Skeletal muscle satellite cell (primary cell): Measurements from ENCODE around the gene DISC1.

Experiments
- H3K27me3 ChIP-seq: 2 replicates; pipeline ENCODE4 v1.7.0; 2013; ENCODE audit warnings: low read length; ENCODE audit not compliant: control insufficient read depth, insufficient read depth
- H3K36me3 ChIP-seq: 2 replicates; pipeline ENCODE4 v1.7.0; 2013; ENCODE audit warnings: mild to moderate bottlenecking, control low read depth, low read length; ENCODE audit not compliant: insufficient read depth
- H3K4me1 ChIP-seq: 2 replicates; pipeline ENCODE4 v1.7.0; 2013; ENCODE audit warnings: low read length; ENCODE audit not compliant: control insufficient read depth, insufficient read depth
- H3K4me2 ChIP-seq: 2 replicates; pipeline ENCODE4 v1.7.0; 2013; ENCODE audit warnings: mild to moderate bottlenecking, low read length
- H3K4me3 ChIP-seq: 2 replicates; pipeline ENCODE4 v1.7.0; 2013; ENCODE audit warnings: low read length
- H3K9ac ChIP-seq: 2 replicates; pipeline ENCODE4 v1.7.0; 2013; ENCODE audit warnings: mild to moderate bottlenecking, low read depth, low read length, moderate library complexity
- H3K9me3 ChIP-seq: replicated peaks from 2 replicates; pipeline ENCODE4 v1.7.0; 2013; ENCODE audit warnings: mild to moderate bottlenecking, control low read depth, low read length

The DISC1 gene

GRCh38 chr1:232037774-232038388 is 411.3 kb downstream of the DISC1 start:
- no peak overlapping the region for H3K4me3 ChIP-seq
- H3K4me1 ChIP-seq = no peaks in the 10 kb centered on the region
- no peak overlapping the region for H3K4me2 ChIP-seq
- no peaks in the 10 kb centered on the region for H3K36me3 ChIP-seq
- no peaks in the 10 kb centered on the region for H3K27me3 ChIP-seq
- no peaks in the 10 kb centered on the region for H3K9me3 ChIP-seq
- no peak overlapping the region for H3K9ac ChIP-seq

GRCh38 chr1:232038706-232039677 is 412.4 kb downstream of the DISC1 start:
- Histone ChIP-seq H3K9me3 (no peaks in the 10 kb centered on the region), H3K4me2 (no peak overlapping the region), H3K27me3 (no peaks in the 10 kb centered on the region), H3K4me3 (no peak overlapping the region), H3K9ac (no peak overlapping the region), H3K4me1 (no peaks in the 10 kb centered on the region), H3K36me3 (no peaks in the 10 kb centered on the region)

- no peak overlapping the region for H3K4me3 ChIP-seq
Observed at GRCh38 chr1:232040260-232040659, 413.7 kb downstream of the DISC1 start.

GRCh38 chr1:232044728-232045127 is 418.1 kb downstream of the DISC1 start:
- Histone ChIP-seq H3K9me3 (no peaks in the 10 kb centered on the region), H3K27me3 (no peaks in the 10 kb centered on the region), H3K36me3 (no peaks in the 10 kb centered on the region), H3K9ac (no peak overlapping the region), H3K4me2 (no peak overlapping the region), H3K4me3 (no peak overlapping the region), H3K4me1 (no peaks in the 10 kb centered on the region)

More at GRCh38 chr1:232040260-232040659, 413.7 kb downstream of the DISC1 start:
- Histone ChIP-seq H3K9me3 (no peaks in the 10 kb centered on the region), H3K27me3 (no peaks in the 10 kb centered on the region), H3K9ac (no peak overlapping the region), H3K4me2 (no peak overlapping the region), H3K36me3 (no peaks in the 10 kb centered on the region), H3K4me1 (no peaks in the 10 kb centered on the region)

GRCh38 chr1:232045139-232045994 is 418.8 kb downstream of the DISC1 start:
- H3K9me3 ChIP-seq = no peaks in the 10 kb centered on the region
- no peak overlapping the region for H3K4me3 ChIP-seq
- no peak overlapping the region for H3K4me2 ChIP-seq
- no peaks in the 10 kb centered on the region for H3K36me3 ChIP-seq
- H3K9ac ChIP-seq = no peak overlapping the region
- H3K4me1 ChIP-seq = no peaks in the 10 kb centered on the region
- H3K27me3 ChIP-seq = no peaks in the 10 kb centered on the region

- Histone ChIP-seq H3K27me3 (no peaks in the 10 kb centered on the region), H3K9me3 (no peaks in the 10 kb centered on the region), H3K9ac (no peak overlapping the region), H3K4me2 (no peak overlapping the region), H3K4me3 (no peak overlapping the region), H3K36me3 (no peaks in the 10 kb centered on the region), H3K4me1 (no peaks in the 10 kb centered on the region)
Observed at GRCh38 chr1:232046451-232047306, 420.1 kb downstream of the DISC1 start.

GRCh38 chr1:232047473-232047872 is 420.9 kb downstream of the DISC1 start:
- H3K4me3 ChIP-seq = no peak overlapping the region
- no peak overlapping the region for H3K4me2 ChIP-seq

GRCh38 chr1:232048481-232048880 is 421.9 kb downstream of the DISC1 start:
- no peak overlapping the region for H3K4me3 ChIP-seq
- no peaks in the 10 kb centered on the region for H3K4me1 ChIP-seq
- H3K9ac ChIP-seq = no peak overlapping the region
- H3K27me3 ChIP-seq = no peaks in the 10 kb centered on the region
- no peak overlapping the region for H3K4me2 ChIP-seq
- no peaks in the 10 kb centered on the region for H3K9me3 ChIP-seq
- no peaks in the 10 kb centered on the region for H3K36me3 ChIP-seq

More at GRCh38 chr1:232047473-232047872, 420.9 kb downstream of the DISC1 start:
- Histone ChIP-seq H3K27me3 (no peaks in the 10 kb centered on the region), H3K4me1 (no peaks in the 10 kb centered on the region), H3K36me3 (no peaks in the 10 kb centered on the region), H3K9ac (no peak overlapping the region), H3K9me3 (no peaks in the 10 kb centered on the region)

GRCh38 chr1:232049335-232049734 is 422.7 kb downstream of the DISC1 start:
- no peaks in the 10 kb centered on the region for H3K4me1 ChIP-seq
- H3K4me2 ChIP-seq = no peak overlapping the region
- no peaks in the 10 kb centered on the region for H3K36me3 ChIP-seq

GRCh38 chr1:232057217-232057895 is 430.8 kb downstream of the DISC1 start:
- Histone ChIP-seq H3K9me3 (no peaks in the 10 kb centered on the region), H3K4me1 (no peaks in the 10 kb centered on the region), H3K4me2 (no peak overlapping the region), H3K9ac (no peak overlapping the region), H3K4me3 (no peak overlapping the region), H3K27me3 (no peaks in the 10 kb centered on the region), H3K36me3 (no peaks in the 10 kb centered on the region)

More at GRCh38 chr1:232049335-232049734, 422.7 kb downstream of the DISC1 start:
- Histone ChIP-seq H3K9ac (no peak overlapping the region), H3K27me3 (no peaks in the 10 kb centered on the region), H3K4me3 (no peak overlapping the region), H3K9me3 (no peaks in the 10 kb centered on the region)
